ENCODE data around the gene AP1AR.

Gene AP1AR

DNA sequence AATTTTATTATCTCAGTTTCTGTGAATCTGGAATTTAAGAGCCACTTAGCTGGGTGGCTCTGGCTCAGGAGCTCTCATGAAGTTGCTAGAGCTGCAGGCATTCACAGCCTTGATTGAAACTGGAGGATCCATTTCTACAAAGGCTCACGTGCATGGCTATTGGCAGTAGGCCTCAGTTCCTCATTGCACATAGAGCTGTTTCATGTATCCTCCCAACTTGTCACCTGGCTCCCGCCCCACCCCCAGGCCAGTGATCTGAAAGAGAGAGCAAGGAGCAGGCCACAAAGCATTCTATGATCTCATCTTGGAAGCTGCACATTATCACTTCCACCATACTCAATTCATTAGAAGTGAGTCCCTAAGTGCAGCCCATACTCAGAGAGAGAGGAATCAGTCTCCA lies 18.5 kb upstream of the AP1AR start:
- TF ChIP-seq FOXP2 (optimal IDR thresholded peaks at IDR 0.05; ENCODE audit: borderline replicate concordance, extremely low read depth, extremely low read length, insufficient read depth) (no peak), REST (IDR thresholded peaks at IDR 0.05; ENCODE audit: insufficient read depth in 1 of 2, low read depth in 2 of 2, low read length in 2 of 2) (no peak), POLR2AphosphoS5 (IDR thresholded peaks at IDR 0.05; ENCODE audit: low read depth, low read length) (no peak), TAF1 (IDR thresholded peaks at IDR 0.05; ENCODE audit: borderline replicate concordance, insufficient read depth, low read length) (no peak), SIN3A (IDR thresholded peaks at IDR 0.05; ENCODE audit: borderline replicate concordance, insufficient read depth, low read length) (no peak)

DNA sequence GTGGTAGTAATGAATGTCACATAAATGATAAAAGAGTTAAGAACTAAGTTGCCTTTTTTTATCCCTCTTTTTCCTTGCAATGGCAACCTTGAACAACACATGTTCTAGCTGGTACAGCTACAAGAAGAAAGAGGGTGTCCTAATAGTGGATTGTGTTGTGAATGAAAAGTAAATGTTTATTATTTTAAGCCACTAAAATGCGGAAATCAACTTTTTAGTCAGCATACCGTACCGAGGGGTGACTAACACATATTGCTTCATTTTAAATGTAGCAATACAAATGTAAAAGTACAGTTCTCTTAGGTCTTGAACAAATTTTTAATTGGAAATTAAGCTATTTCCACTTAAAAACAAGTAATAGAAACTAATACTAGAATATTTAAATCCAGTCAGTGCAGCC lies 17.7 kb upstream of the AP1AR start:
- no peak for TF ChIP-seq TAF1 (IDR thresholded peaks at IDR 0.05; ENCODE audit: borderline replicate concordance, insufficient read depth, low read length)
- no peak for TF ChIP-seq REST (IDR thresholded peaks at IDR 0.05; ENCODE audit: insufficient read depth in 1 of 2, low read depth in 2 of 2, low read length in 2 of 2)
- no peak for TF ChIP-seq SIN3A (IDR thresholded peaks at IDR 0.05; ENCODE audit: borderline replicate concordance, insufficient read depth, low read length)
- no peak for TF ChIP-seq POLR2AphosphoS5 (IDR thresholded peaks at IDR 0.05; ENCODE audit: low read depth, low read length)
- TF ChIP-seq FOXP2 (optimal IDR thresholded peaks at IDR 0.05; ENCODE audit: borderline replicate concordance, extremely low read depth, extremely low read length, insufficient read depth) = no peak

GRCh38 chr4:112214390-112215264 lies 17.0 kb upstream of the AP1AR start:
- TF ChIP-seq FOXP2 (optimal IDR thresholded peaks at IDR 0.05; ENCODE audit: borderline replicate concordance, extremely low read depth, extremely low read length, insufficient read depth) (no peak), TAF1 (IDR thresholded peaks at IDR 0.05; ENCODE audit: borderline replicate concordance, insufficient read depth, low read length) (no peak), SIN3A (IDR thresholded peaks at IDR 0.05; ENCODE audit: borderline replicate concordance, insufficient read depth, low read length) (no peak), REST (IDR thresholded peaks at IDR 0.05; ENCODE audit: insufficient read depth in 1 of 2, low read depth in 2 of 2, low read length in 2 of 2) (no peak)

GRCh38 chr4:112219826-112220366 lies 11.7 kb upstream of the AP1AR start:
- TF ChIP-seq REST (IDR thresholded peaks at IDR 0.05; ENCODE audit: insufficient read depth in 1 of 2, low read depth in 2 of 2, low read length in 2 of 2) (no peak), SIN3A (IDR thresholded peaks at IDR 0.05; ENCODE audit: borderline replicate concordance, insufficient read depth, low read length) (no peak), POLR2AphosphoS5 (IDR thresholded peaks at IDR 0.05; ENCODE audit: low read depth, low read length) (no peak), TAF1 (IDR thresholded peaks at IDR 0.05; ENCODE audit: borderline replicate concordance, insufficient read depth, low read length) (no peak), FOXP2 (optimal IDR thresholded peaks at IDR 0.05; ENCODE audit: borderline replicate concordance, extremely low read depth, extremely low read length, insufficient read depth) (no peak)
